ENCODE results near the gene SEC61A2.

DNA sequence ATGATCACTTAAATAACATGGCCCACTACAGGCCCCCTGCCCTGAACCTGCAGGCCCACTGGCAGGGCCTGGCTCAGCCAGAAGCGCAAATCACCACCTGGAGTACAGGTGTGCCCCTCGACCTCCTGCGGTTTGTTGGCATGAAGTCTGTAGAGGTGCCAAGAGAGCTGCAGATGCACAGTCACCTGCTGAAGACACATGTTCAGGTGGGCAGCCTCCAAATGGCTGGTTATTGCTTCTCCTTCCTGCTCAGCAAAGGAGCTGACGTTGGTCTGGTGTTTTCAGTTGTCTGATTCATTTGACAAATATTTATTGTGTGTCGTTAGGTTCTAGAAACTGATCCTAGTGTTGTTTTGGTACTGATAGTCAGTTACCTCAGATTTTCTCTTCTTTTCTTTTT, 31.7 kb upstream of the SEC61A2 start:
- no peak for TF ChIP-seq CBX2 (IDR thresholded peaks at IDR 0.05; ENCODE audit: borderline replicate concordance, low read depth)
- no peak for TF ChIP-seq EP300 (IDR thresholded peaks at IDR 0.05)
- TF ChIP-seq, protein P1, sequence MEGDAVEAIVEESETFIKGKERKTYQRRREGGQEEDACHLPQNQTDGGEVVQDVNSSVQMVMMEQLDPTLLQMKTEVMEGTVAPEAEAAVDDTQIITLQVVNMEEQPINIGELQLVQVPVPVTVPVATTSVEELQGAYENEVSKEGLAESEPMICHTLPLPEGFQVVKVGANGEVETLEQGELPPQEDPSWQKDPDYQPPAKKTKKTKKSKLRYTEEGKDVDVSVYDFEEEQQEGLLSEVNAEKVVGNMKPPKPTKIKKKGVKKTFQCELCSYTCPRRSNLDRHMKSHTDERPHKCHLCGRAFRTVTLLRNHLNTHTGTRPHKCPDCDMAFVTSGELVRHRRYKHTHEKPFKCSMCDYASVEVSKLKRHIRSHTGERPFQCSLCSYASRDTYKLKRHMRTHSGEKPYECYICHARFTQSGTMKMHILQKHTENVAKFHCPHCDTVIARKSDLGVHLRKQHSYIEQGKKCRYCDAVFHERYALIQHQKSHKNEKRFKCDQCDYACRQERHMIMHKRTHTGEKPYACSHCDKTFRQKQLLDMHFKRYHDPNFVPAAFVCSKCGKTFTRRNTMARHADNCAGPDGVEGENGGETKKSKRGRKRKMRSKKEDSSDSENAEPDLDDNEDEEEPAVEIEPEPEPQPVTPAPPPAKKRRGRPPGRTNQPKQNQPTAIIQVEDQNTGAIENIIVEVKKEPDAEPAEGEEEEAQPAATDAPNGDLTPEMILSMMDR (IDR thresholded peaks at IDR 0.05), result no peak
- TF ChIP-seq, protein P2, sequence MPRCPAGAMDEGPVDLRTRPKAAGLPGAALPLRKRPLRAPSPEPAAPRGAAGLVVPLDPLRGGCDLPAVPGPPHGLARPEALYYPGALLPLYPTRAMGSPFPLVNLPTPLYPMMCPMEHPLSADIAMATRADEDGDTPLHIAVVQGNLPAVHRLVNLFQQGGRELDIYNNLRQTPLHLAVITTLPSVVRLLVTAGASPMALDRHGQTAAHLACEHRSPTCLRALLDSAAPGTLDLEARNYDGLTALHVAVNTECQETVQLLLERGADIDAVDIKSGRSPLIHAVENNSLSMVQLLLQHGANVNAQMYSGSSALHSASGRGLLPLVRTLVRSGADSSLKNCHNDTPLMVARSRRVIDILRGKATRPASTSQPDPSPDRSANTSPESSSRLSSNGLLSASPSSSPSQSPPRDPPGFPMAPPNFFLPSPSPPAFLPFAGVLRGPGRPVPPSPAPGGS (IDR thresholded peaks at IDR 0.05), result no peak
- TF ChIP-seq FOXS1 (CRISPR knock-in tag; IDR thresholded peaks at IDR 0.05), result no peak
- TF ChIP-seq, protein P3, sequence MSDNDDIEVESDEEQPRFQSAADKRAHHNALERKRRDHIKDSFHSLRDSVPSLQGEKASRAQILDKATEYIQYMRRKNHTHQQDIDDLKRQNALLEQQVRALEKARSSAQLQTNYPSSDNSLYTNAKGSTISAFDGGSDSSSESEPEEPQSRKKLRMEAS (IDR thresholded peaks at IDR 0.05), result no peak
- TF ChIP-seq MAZ (IDR thresholded peaks at IDR 0.05; ENCODE audit: borderline replicate concordance, low read depth, low read length), result no peak
